ENCODE measurements around the gene CREBRF. TPM values are rescaled to one million over a fixed set of nuclear protein-coding genes. Genes with fewer than 3 reads are reported as not detected.

The CREBRF gene
- total and polyA plus RNA-seq, 2 donors from 2014 or later: 6.1 to 49.7 TPM

- no peak for TF ChIP-seq CTCF (IDR thresholded peaks at IDR 0.05; ENCODE audit: borderline replicate concordance, extremely low read depth, insufficient read depth)
- no peak for FAIRE-seq
- intact Hi-C loops (cut with DNase I): no loop called here
Measured at GRCh38 chr5:173014671-173015070, 41.5 kb upstream of the CREBRF start.

DNA sequence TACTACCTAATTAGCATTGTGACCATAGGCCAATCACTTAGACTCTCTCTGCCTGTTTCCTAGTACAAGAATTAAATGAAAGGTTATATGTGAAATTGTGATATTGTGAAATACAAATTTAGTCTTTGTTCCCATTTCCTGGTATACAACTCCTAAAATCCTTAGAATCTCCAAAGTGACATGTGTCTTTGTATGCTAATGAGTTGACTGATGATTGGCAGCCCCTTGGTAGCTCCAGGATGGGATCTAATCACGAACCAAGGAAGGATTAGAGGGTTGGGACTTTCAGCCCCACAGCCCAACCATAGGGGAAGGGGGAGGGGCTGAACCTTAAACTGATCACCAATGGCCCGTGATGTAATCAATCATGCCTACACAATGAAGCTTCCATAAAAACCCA is 41.0 kb upstream of the CREBRF start:
- Histone ChIP-seq H3K27me3 (ENCODE audit: control insufficient read depth, insufficient read depth, low read length) (no peaks in the 10 kb centered on the region), H3K9ac (ENCODE audit: low read length in 3 of 3) (no peak overlapping the region), H3K4me1 (ENCODE audit: control insufficient read depth in 2 of 3, insufficient read depth in 2 of 3, low read depth in 1 of 3, low read length in 3 of 3) (peaks cover 0 to 18% (median 13%) of the 10 kb centered on the region in 3 donors), H3K4me3 (ENCODE audit: low read length in 3 of 3) (no peak overlapping the region), H3K36me3 (ENCODE audit: control insufficient read depth in 2 of 3, insufficient read depth in 3 of 3, low read length in 3 of 3) (peaks cover 0 to 7% (median 0%) of the 10 kb centered on the region in 3 donors), H3K9me3 (ENCODE audit: control insufficient read depth in 2 of 3, insufficient read depth in 1 of 3, low read length in 3 of 3) (no peaks in the 10 kb centered on the region), H3K27ac (ENCODE audit: low read depth in 2 of 2, low read length in 2 of 2) (peak overlapping the region; percentile 75 to 91)
- DNase-seq (no peak), FAIRE-seq (no peak)
- TF ChIP-seq CTCF (IDR thresholded peaks at IDR 0.05; ENCODE audit: borderline replicate concordance, extremely low read depth, insufficient read depth): no peak
- intact Hi-C loops (cut with DNase I): no loop called here

More at GRCh38 chr5:173014671-173015070, 41.5 kb upstream of the CREBRF start:
- Histone ChIP-seq H3K36me3 (ENCODE audit: control insufficient read depth in 2 of 3, insufficient read depth in 3 of 3, low read length in 3 of 3) (peaks cover 0 to 2% (median 0%) of the 10 kb centered on the region in 3 donors), H3K9me3 (ENCODE audit: control insufficient read depth in 2 of 3, insufficient read depth in 1 of 3, low read length in 3 of 3) (no peaks in the 10 kb centered on the region), H3K4me3 (ENCODE audit: low read length in 3 of 3) (no peak overlapping the region), H3K27ac (ENCODE audit: low read depth in 2 of 2, low read length in 2 of 2) (peak overlapping the region in 1 of 2 donors; percentile 45), H3K9ac (ENCODE audit: low read length in 3 of 3) (no peak overlapping the region), H3K4me1 (ENCODE audit: control insufficient read depth in 2 of 3, insufficient read depth in 2 of 3, low read depth in 1 of 3, low read length in 3 of 3) (peaks cover 0 to 20% (median 13%) of the 10 kb centered on the region in 3 donors), H3K27me3 (ENCODE audit: control insufficient read depth, insufficient read depth, low read length) (no peaks in the 10 kb centered on the region)
- no peak for DNase-seq

GRCh38 chr5:173015598-173016455 is 40.3 kb upstream of the CREBRF start:
- no peak for DNase-seq
- Histone ChIP-seq H3K9ac (ENCODE audit: low read length in 3 of 3) (peak overlapping the region in 2 of 3 donors; percentile 17 to 20), H3K9me3 (ENCODE audit: control insufficient read depth in 2 of 3, insufficient read depth in 1 of 3, low read length in 3 of 3) (no peaks in the 10 kb centered on the region), H3K27me3 (ENCODE audit: control insufficient read depth, insufficient read depth, low read length) (no peaks in the 10 kb centered on the region), H3K36me3 (ENCODE audit: control insufficient read depth in 2 of 3, insufficient read depth in 3 of 3, low read length in 3 of 3) (peaks cover 0 to 14% (median 0%) of the 10 kb centered on the region in 3 donors), H3K4me3 (ENCODE audit: low read length in 3 of 3) (no peak overlapping the region), H3K27ac (ENCODE audit: low read depth in 2 of 2, low read length in 2 of 2) (peak overlapping the region; percentile 75 to 91), H3K4me1 (ENCODE audit: control insufficient read depth in 2 of 3, insufficient read depth in 2 of 3, low read depth in 1 of 3, low read length in 3 of 3) (peaks cover 0 to 11% (median 10%) of the 10 kb centered on the region in 3 donors)
- intact Hi-C loops (cut with DNase I): no loop called here
- no peak for TF ChIP-seq CTCF (IDR thresholded peaks at IDR 0.05; ENCODE audit: borderline replicate concordance, extremely low read depth, insufficient read depth)
- FAIRE-seq: no peak
